ENCODE measurements around the gene PEX7.

- TF ChIP-seq EZH2 (IDR thresholded peaks at IDR 0.05) = no peak
- TF ChIP-seq POLR2AphosphoS5 (IDR thresholded peaks at IDR 0.05; ENCODE audit: borderline replicate concordance, low read depth, low read length) = peak; percentile 52; the same call in 1 of the 2 replicates
- no peak for TF ChIP-seq FOXP2 (optimal IDR thresholded peaks at IDR 0.05; ENCODE audit: control extremely low read depth, extremely low read length, insufficient read depth)
Measured at GRCh38 chr6:136920216-136920615, 97.8 kb downstream of the PEX7 start.

Data from SK-N-MC (cell line).